ENCODE measurements around the gene MBP. TPM values are rescaled to one million over a fixed set of nuclear protein-coding genes. Genes with fewer than 3 reads are reported as not detected.
"Not testable (repeated sequence)": the region's sequence is repeated elsewhere in the genome, so short reads cannot be mapped to it uniquely, and the experiment has no call there.

Gene MBP
- total RNA-seq, 1 experiment from 2014 or later, result 3.4 TPM

DNA sequence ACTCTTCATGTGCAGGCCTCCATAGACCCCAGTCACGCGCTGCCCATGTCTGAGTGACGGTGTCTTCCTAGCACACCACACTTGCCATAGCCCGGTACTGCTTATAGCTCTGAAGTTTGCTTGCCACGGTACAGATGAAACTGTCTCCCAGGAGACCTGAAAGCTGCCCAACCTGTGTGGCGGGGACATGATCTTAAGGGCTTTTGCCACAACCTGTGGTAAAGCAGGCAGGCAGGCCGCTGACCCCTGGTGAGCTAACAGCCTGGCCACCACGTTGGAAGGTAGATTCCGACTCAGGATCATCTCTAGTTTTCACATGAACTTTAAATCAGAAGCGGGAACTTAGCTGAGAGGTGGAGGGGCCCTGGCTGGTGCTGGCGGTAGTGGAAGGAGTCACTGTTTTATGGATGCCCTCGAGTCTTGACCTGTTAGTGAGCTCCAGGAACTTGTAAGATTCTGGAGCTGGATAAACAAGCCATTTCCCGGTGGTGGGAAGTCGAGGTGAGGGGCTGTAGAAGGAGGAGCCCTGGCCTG lies 156.9 kb downstream of the MBP start:
- no peak for DNase-seq (ENCODE audit: low spot score)
- in situ Hi-C loops (cut with HindIII; ENCODE audit: low sequenced_read_pairs), result no loop called here

GRCh38 chr18:76974386-76974785 lies 158.2 kb downstream of the MBP start:
- in situ Hi-C loops (cut with HindIII; ENCODE audit: low sequenced_read_pairs), result no loop called here
- DNase-seq (ENCODE audit: low spot score), result no peak

GRCh38 chr18:76973520-76974266 lies 158.9 kb downstream of the MBP start:
- DNase-seq (ENCODE audit: low spot score), result no peak
- in situ Hi-C loops (cut with HindIII; ENCODE audit: low sequenced_read_pairs), result no loop called here

DNA sequence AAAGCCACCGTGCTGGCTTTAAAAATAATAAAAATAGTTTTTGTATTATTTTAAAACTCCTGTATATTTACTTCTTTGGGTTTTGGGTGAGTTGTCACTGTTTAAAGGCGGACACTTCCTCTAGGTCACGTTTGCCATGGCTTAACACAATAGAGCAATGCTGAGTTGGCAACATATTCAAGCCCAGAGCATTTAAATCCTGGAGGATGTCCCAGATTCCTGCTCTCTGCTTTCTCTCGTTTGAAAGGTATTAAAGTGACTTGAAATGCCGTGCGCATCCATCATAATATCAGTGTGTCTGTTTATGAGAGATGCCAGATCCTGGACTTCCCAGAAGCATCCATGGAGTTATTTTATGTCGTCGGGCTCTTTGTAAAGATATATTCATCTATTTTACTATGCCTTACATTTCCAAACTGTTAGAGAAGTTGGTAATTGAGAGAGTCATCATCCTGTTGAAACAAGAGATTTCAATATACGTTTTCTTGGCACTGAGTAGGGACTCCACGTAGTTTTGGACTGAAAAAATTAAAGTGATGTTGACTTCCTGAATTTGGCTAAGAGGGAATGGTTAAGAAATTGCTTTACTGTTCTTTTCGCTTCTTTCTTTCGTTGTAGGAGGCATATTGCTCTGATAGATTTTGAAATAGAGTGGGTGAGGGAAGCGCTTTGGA lies 159.6 kb downstream of the MBP start:
- peak; percentile 45 for DNase-seq (ENCODE audit: low spot score)
- in situ Hi-C loops (cut with HindIII; ENCODE audit: low sequenced_read_pairs), result no loop called here

DNA sequence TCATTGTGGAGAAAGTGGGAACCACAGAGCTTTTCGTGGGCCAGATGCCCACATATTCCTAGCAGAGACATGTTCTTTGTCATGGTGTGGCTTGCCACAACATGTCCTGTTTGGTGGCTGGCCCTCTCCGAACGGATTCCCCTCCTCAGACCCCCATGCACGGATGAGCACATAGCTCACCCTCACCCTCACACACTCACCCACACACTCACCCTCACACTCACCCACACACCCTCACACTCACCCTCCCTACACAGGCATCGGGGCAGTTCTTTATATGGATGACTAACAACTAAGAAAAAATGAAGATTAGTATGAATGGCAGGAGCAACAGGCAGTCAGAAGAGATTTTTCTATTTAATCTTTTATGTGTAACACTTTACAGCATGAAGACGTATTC lies 160.3 kb downstream of the MBP start:
- in situ Hi-C loops (cut with HindIII; ENCODE audit: low sequenced_read_pairs), result no loop called here
- no peak for DNase-seq (ENCODE audit: low spot score)

DNA sequence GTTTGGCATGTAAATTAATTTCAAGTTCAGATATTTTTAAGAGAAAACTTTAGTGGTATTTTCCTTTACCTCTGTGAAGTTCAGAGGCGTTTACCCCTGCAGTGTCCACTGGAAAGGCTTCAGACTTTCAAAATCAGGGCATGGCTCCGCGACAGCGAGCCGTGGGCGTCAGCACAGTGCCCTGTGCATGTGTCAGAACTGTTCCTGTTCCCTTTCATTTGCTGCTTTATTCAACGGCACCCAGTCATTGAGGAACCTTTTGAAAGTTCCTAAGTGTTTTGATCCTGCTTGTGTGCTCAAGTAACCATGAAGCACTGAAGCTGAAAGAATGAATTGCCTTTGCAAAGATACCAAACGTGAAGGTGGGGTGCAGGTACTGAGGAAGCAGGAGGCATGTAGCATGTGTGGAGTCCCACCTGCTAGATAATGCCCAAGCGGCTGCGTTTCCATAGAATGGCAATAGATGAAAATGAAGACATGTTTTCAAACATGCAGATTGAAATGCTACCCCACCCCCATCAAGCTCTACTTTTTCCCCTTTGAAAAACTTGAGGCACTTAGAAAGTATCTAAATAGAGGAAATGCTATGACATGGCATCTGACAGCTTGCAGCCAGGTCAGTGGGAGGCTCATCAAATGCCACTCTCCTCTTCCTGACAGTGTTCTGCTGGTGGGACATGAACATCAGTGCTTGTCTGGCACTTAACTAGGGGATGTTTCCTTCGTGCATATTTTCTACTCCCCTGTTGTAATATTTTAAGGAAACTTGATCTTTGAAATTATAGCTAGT lies 161.6 kb downstream of the MBP start:
- in situ Hi-C loops (cut with HindIII; ENCODE audit: low sequenced_read_pairs), result no loop called here
- no peak for DNase-seq (ENCODE audit: low spot score)

DNA sequence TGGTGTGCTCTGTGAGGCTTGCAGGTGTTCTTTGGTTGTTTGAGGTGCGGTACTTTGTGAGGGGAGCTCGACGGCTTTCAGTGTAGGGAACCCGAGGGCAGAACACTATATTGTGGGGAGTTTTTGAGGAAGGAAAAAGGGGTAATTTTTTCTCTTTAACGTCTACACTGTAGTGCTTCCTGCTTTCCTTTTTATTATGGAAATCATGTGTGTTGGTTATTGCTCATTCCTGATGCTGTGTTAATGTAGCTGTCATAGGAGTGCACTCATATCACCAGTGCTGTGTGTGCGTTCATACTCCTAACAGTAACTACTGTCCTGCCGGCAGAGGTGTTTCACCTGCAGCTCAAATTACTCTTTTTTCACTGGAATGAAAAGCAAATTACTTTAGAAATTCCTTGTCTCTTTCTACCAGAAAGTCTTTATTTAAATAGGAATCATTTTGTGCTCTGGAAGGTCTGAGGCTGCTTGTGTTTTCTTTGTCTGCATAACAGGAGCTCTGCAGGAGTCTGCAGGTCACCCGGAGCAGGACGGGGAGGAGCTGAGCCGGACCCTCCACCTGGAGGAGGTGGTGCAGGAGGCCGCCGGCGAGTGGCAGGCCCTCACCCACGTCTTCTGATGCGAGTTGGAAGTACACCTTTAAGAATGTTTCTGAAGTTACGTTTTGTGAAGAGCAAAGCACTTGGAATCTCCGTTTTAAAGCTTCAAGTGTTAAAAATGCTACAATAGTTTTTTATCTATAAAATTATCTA lies 164.7 kb downstream of the MBP start:
- DNase-seq (ENCODE audit: low spot score), result no peak
- in situ Hi-C loops (cut with HindIII; ENCODE audit: low sequenced_read_pairs), result no loop called here

DNA sequence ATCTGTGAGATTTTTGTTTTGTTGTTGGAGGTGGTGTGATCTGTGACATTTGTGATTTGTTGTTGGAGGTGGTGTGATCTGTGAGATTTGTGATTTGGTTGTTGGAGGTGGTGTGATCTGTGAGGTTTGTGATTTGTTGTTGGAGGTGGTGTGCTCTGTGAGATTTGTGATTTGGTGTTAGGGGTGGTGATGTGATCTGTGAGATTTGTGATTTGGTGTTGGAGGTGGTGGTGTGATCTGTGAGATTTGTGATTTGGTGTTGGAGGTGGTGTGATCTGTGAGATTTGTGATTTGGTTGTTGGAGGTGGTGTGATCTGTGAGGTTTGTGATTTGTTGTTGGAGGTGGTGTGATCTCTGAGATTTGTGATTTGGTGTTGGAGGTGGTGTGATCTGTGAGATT lies 165.3 kb downstream of the MBP start:
- in situ Hi-C loops (cut with HindIII; ENCODE audit: low sequenced_read_pairs); DNase-seq (ENCODE audit: low spot score): not testable (repeated sequence)

- DNase-seq (ENCODE audit: low spot score); in situ Hi-C loops (cut with HindIII; ENCODE audit: low sequenced_read_pairs): not testable (repeated sequence)
These were observed 166.9 kb downstream of the MBP start for GRCh38 chr18:76965555-76966151.

DNA sequence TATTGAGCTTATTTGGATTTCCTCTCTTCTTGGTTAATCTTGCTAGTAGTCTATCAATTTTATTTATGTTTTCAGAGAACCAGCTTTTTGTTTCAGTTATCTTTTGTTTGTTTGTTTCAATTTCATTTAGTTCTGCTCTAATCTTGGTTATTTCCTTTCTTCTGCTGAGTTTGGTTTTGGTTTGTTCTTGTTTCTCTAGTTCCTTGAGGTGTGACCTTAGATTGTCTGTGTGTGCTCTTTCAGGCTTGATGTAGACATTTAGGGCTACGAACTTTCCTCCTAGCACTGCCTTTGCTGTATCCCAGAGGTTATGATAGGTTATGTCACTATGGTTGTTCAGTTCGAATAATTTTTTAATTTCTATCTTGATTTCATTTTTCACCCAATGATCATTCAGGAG lies 168.6 kb downstream of the MBP start:
- in situ Hi-C loops (cut with HindIII; ENCODE audit: low sequenced_read_pairs), result no loop called here
- no peak for DNase-seq (ENCODE audit: low spot score)

DNA sequence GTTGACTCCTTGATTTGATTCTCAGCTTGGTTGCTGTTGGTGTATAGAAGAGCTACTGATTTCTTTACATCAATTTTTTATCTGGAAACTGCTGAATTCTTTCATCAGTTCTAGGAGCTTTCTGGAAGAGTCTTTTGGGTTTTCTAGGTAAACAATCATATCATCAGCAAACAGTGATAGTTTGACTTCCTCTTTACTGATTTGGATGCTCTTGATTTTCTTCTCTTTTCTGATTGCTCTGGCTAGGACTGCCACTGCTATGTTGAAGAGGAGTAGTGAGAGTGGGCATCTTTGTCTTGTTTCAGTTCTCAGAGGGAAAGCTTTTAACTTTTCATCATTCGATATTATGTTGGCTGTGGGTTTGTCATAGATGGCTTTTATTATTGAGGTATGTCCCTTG lies 169.7 kb downstream of the MBP start:
- DNase-seq (ENCODE audit: low spot score), result no peak
- in situ Hi-C loops (cut with HindIII; ENCODE audit: low sequenced_read_pairs), result no loop called here

DNA sequence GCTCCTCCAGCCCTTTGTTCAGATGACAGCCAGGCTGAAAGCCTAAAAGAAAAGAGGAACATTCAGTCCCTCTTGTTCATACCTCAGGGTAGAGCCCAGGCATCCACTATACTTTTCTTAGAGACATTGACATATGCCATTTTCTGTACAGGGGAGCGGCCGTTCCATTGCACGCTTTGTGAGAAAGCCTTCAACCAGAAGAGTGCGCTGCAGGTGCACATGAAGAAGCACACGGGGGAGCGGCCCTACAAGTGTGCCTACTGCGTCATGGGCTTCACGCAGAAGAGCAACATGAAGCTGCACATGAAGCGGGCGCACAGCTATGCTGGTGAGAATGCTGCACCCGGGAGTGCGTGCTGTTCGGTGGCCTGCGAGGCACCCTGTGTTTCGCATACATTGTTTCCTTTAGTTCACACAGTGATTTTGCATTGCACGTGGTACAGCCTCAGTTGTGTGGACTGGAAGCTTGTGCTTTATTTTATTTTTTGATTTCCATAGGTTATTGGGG lies 172.0 kb downstream of the MBP start:
- in situ Hi-C loops (cut with HindIII; ENCODE audit: low sequenced_read_pairs), result no loop called here
- no peak for DNase-seq (ENCODE audit: low spot score)

DNA sequence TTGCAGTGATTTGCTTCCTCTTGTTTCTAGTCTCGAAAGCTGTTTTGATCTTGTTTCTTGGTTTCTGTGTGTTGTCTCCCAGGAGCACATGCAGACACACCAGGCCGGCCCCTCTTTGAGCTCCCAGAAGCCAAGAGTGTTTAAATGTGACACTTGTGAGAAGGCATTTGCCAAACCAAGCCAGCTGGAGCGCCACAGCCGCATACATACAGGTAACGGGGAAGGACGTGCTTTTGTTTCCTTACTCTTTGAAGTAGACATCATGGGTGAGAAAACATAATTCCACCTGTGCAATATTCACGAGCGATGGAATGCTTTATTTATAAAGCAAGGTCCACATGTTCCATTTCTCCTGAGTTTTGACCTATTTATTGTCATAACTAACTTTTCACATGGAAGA lies 173.0 kb downstream of the MBP start:
- DNase-seq (ENCODE audit: low spot score), result no peak
- in situ Hi-C loops (cut with HindIII; ENCODE audit: low sequenced_read_pairs), result no loop called here

GRCh38 chr18:76958692-76959341 lies 173.8 kb downstream of the MBP start:
- in situ Hi-C loops (cut with HindIII; ENCODE audit: low sequenced_read_pairs), result no loop called here

GRCh38 chr18:76957384-76958355 lies 174.9 kb downstream of the MBP start:
- no peak for DNase-seq (ENCODE audit: low spot score)
- in situ Hi-C loops (cut with HindIII; ENCODE audit: low sequenced_read_pairs), result no loop called here

More at GRCh38 chr18:76958692-76959341, 173.8 kb downstream of the MBP start:
- peak; percentile 35 for DNase-seq (ENCODE audit: low spot score)

- DNase-seq (ENCODE audit: low spot score), result no peak
- in situ Hi-C loops (cut with HindIII; ENCODE audit: low sequenced_read_pairs), result no loop called here
These were observed 175.9 kb downstream of the MBP start for GRCh38 chr18:76956648-76957047.

- in situ Hi-C loops (cut with HindIII; ENCODE audit: low sequenced_read_pairs), result no loop called here
- peak; percentile 81 for DNase-seq (ENCODE audit: low spot score)
These were observed 176.9 kb downstream of the MBP start for GRCh38 chr18:76955524-76956170.

Measured in G401 (cell line).